ENCODE measurements around the gene FAM184B.

Gene FAM184B

DNA sequence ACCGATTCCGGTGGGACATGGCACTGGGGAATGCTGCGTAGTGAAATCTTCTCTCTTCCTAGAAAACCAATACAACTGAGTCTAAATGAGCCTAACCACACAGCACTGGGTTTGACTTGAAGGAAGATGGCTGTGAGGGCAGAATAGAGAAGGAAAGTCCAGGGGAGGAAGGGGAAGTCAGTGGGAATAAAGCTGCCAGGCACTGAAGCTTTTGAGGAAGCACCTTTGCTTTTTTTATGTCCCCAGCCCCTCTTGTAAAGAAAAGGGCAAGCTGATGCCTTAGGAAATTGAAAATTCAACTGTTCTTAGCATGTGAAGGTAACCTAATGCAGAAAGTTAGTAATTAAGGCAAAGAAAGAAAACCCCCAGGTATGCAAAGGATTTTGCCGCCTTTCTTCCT lies 146.4 kb downstream of the FAM184B start:
- no peaks in the 10 kb centered on the region for H3K4me1 ChIP-seq (ENCODE audit: low read length)
- no peak overlapping the region for H3K4me3 ChIP-seq (ENCODE audit: low read length)
- no peak for DNase-seq
- no peaks in the 10 kb centered on the region for H3K9me2 ChIP-seq (replicated peaks; ENCODE audit: insufficient read depth, low read length)
- H3K9ac ChIP-seq (ENCODE audit: low read length), result no peak overlapping the region
- no peak overlapping the region for H2AFZ ChIP-seq (ENCODE audit: low read length)
- H3K9me3 ChIP-seq (replicated peaks; ENCODE audit: insufficient read depth, low read length), result no peaks in the 10 kb centered on the region
- H3K79me2 ChIP-seq (ENCODE audit: low read length), result no peaks in the 10 kb centered on the region
- no peaks in the 10 kb centered on the region; the same call in 1 of the 2 replicates for H3K36me3 ChIP-seq (replicated peaks; ENCODE audit: insufficient read depth, low read length)
- H3K27ac ChIP-seq (ENCODE audit: low read length), result no peak overlapping the region
- no peaks in the 10 kb centered on the region for H3K27me3 ChIP-seq (replicated peaks; ENCODE audit: insufficient read depth, low read length)
- no peak overlapping the region for H3K4me2 ChIP-seq (ENCODE audit: low read depth, low read length)
- H4K20me1 ChIP-seq (ENCODE audit: insufficient read depth, low read length), result no peaks in the 10 kb centered on the region
- H3F3A ChIP-seq (ENCODE audit: insufficient read depth, low read length), result no peaks in the 10 kb centered on the region
- no peak for TF ChIP-seq EZH2phosphoT487 (IDR thresholded peaks at IDR 0.05; ENCODE audit: low read length)
- TF ChIP-seq, protein P1, sequence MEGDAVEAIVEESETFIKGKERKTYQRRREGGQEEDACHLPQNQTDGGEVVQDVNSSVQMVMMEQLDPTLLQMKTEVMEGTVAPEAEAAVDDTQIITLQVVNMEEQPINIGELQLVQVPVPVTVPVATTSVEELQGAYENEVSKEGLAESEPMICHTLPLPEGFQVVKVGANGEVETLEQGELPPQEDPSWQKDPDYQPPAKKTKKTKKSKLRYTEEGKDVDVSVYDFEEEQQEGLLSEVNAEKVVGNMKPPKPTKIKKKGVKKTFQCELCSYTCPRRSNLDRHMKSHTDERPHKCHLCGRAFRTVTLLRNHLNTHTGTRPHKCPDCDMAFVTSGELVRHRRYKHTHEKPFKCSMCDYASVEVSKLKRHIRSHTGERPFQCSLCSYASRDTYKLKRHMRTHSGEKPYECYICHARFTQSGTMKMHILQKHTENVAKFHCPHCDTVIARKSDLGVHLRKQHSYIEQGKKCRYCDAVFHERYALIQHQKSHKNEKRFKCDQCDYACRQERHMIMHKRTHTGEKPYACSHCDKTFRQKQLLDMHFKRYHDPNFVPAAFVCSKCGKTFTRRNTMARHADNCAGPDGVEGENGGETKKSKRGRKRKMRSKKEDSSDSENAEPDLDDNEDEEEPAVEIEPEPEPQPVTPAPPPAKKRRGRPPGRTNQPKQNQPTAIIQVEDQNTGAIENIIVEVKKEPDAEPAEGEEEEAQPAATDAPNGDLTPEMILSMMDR (IDR thresholded peaks at IDR 0.05; ENCODE audit: low read length), result no peak
- no peak for TF ChIP-seq EZH2 (optimal IDR thresholded peaks at IDR 0.05; ENCODE audit: low read depth, low read length)

- no peak overlapping the region for H2AFZ ChIP-seq (ENCODE audit: low read length)
- H3F3A ChIP-seq (ENCODE audit: insufficient read depth, low read length), result no peaks in the 10 kb centered on the region
- TF ChIP-seq EZH2 (optimal IDR thresholded peaks at IDR 0.05; ENCODE audit: low read depth, low read length) (no peak), EZH2phosphoT487 (IDR thresholded peaks at IDR 0.05; ENCODE audit: low read length) (no peak)
- TF ChIP-seq, protein P1 (IDR thresholded peaks at IDR 0.05; ENCODE audit: low read length), result no peak
- no peak for DNase-seq
- H3K4me1 ChIP-seq (ENCODE audit: low read length), result no peaks in the 10 kb centered on the region
- H3K4me2 ChIP-seq (ENCODE audit: low read depth, low read length), result no peak overlapping the region
- H3K4me3 ChIP-seq (ENCODE audit: low read length), result no peak overlapping the region
- peaks cover under 1% of the 10 kb centered on the region; the same call in 1 of the 2 replicates for H3K36me3 ChIP-seq (replicated peaks; ENCODE audit: insufficient read depth, low read length)
- H3K27ac ChIP-seq (ENCODE audit: low read length), result no peak overlapping the region
- H3K9me2 ChIP-seq (replicated peaks; ENCODE audit: insufficient read depth, low read length), result no peaks in the 10 kb centered on the region
- H4K20me1 ChIP-seq (ENCODE audit: insufficient read depth, low read length), result no peaks in the 10 kb centered on the region
- H3K9me3 ChIP-seq (replicated peaks; ENCODE audit: insufficient read depth, low read length), result no peaks in the 10 kb centered on the region
- no peak overlapping the region for H3K9ac ChIP-seq (ENCODE audit: low read length)
- no peaks in the 10 kb centered on the region for H3K27me3 ChIP-seq (replicated peaks; ENCODE audit: insufficient read depth, low read length)
- no peaks in the 10 kb centered on the region for H3K79me2 ChIP-seq (ENCODE audit: low read length)
These were observed 147.8 kb downstream of the FAM184B start for GRCh38 chr4:17633600-17633999.

DNA sequence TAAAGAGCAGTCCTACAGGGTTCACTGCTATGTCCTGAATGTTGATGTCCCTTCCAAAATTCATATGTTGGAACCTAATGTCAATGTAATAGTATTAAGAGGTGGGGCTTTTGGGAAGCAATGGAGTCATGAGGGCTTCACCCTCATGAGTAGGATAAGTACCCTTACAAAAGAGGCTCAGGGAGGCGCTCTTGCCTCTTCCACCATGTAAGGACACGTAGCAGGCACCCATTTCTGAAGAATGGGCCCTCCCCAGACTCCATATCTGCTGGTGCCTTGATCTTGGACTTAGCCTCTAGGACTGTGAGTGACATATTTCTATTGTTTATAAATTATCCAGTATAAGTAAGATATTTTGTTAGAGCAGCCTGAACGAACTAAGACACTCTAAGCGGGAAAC lies 151.2 kb downstream of the FAM184B start:
- no peak for TF ChIP-seq EZH2 (optimal IDR thresholded peaks at IDR 0.05; ENCODE audit: low read depth, low read length)
- TF ChIP-seq, protein P1 (IDR thresholded peaks at IDR 0.05; ENCODE audit: low read length), result no peak
- TF ChIP-seq EZH2phosphoT487 (IDR thresholded peaks at IDR 0.05; ENCODE audit: low read length), result no peak
- Histone ChIP-seq H3K27ac (ENCODE audit: low read length) (no peak overlapping the region), H3K27me3 (replicated peaks; ENCODE audit: insufficient read depth, low read length) (no peaks in the 10 kb centered on the region), H3K9me3 (replicated peaks; ENCODE audit: insufficient read depth, low read length) (no peaks in the 10 kb centered on the region), H3K79me2 (ENCODE audit: low read length) (0 out of 2 replicates have a peak, but pooled peaks cover 3% of the 10 kb centered on the region), H2AFZ (ENCODE audit: low read length) (no peak overlapping the region), H3K9ac (ENCODE audit: low read length) (no peak overlapping the region), H4K20me1 (ENCODE audit: insufficient read depth, low read length) (no peaks in the 10 kb centered on the region), H3F3A (ENCODE audit: insufficient read depth, low read length) (no peaks in the 10 kb centered on the region), H3K4me2 (ENCODE audit: low read depth, low read length) (no peak overlapping the region), H3K9me2 (replicated peaks; ENCODE audit: insufficient read depth, low read length) (no peaks in the 10 kb centered on the region), H3K36me3 (replicated peaks; ENCODE audit: insufficient read depth, low read length) (peaks cover 5% of the 10 kb centered on the region; the same call in 1 of the 2 replicates), H3K4me1 (ENCODE audit: low read length) (no peaks in the 10 kb centered on the region), H3K4me3 (ENCODE audit: low read length) (no peak overlapping the region)
- DNase-seq, result no peak
